NCI-H1105 (cell line): Measurements from ENCODE around the gene RFPL3.
"Not testable (repeated sequence)": the region's sequence is repeated elsewhere in the genome, so short reads cannot be mapped to it uniquely, and the experiment has no call there.

Experiments used
- DNase-seq: peaks from one replicate; lab custom pipeline; 2025; lab: John Stamatoyannopoulos, UW

The RFPL3 gene

DNA sequence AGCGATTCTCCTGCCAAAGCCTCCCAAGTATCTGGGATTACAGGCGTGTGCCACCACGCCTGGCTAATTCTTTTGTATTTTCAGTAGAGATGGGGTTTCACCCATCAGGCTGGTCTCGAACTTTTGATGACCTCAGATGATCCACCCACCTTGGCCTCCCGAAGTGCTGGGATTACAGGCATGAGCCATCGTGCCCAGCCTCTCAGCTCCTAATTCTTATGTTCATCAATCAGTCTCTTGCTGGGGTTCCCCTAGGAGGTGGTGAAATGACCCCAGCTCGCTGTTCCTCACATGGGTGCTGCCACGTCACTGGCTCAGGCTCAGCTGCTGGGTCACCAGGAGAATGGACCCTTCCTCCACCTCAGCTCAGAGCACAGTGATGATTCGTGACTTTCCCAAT is at the start of gene RFPL3:
TSS of gene RFPL3 (plus strand) at position 301 of the 400 bp plus-strand sequence. CDS start 205 bp downstream, outside the sequence.
- DNase-seq = not testable (repeated sequence)

GRCh38 chr22:32308191-32308590 is 49.5 kb upstream of the RFPL3 start:
- DNase-seq = no peak

DNA sequence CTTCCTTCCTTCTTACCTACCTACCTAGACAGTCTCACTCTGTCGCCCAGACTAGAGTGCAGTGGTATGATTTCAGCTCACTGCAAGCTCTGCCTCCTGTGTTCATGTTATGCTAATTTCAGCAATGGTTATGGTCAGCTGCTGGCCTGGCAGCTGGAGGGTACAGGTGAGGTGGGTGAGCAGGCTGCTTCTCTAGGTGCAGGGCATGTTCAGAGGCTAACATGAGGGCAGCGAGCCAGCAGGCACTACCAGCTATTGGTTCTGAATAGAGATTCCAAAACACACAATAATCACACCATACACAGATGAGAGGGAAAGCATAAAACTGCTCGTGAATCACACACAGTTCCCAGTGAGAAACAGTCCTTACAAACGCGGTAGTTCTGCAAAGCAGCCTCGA is 48.7 kb upstream of the RFPL3 start:
- DNase-seq = no peak

DNA sequence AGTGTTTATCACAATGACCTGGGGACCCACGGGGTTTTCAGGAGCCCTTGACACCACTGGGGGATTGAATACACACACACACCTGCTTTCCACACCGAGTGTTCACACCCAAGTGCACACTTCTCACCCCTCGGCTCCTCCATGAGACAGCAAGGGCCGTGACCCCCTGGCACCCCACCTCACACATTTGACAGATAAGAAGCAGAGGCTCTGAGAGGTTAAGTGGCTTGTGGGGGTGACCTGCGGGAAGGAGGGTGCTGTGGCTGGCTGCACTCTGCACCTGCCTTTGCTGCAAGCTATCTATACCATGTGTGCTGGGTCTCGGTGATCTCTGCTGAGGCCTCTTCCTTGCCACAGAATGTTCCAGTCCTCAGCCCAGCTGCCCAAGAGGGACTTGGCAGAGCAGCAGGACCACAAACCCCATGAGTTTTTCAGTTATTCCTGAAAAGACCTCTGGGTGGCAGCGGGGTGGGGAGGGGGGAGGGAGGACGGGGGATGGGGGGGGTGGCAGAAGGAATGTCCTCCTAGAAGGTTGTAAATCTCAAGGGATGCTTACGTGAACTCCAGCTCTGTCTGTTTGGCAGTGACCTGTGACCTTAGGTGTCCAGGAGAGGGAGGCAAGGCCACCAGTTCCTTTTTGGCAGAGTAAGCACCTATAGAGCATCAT is 47.9 kb upstream of the RFPL3 start:
- DNase-seq = no peak

DNA sequence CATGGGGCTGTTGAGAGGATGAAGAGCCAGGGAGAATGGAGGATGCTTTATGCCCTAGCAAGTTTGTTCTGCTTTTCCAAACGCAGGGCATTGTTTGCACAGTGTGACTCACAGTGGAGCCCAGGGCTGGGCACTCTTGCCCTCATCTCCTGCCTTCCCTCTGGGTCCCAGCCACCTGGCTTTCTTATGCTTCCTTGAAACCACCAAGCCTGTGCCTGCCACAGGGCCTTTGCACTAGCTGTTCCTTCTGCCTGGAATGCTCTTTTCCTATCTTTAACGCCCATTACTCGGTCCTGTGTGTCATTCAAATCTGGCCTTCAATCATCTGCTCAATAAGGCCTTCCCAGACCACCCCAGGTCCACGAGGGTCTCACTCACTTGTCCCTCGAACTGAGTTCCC is 46.9 kb upstream of the RFPL3 start:
- no peak for DNase-seq

DNA sequence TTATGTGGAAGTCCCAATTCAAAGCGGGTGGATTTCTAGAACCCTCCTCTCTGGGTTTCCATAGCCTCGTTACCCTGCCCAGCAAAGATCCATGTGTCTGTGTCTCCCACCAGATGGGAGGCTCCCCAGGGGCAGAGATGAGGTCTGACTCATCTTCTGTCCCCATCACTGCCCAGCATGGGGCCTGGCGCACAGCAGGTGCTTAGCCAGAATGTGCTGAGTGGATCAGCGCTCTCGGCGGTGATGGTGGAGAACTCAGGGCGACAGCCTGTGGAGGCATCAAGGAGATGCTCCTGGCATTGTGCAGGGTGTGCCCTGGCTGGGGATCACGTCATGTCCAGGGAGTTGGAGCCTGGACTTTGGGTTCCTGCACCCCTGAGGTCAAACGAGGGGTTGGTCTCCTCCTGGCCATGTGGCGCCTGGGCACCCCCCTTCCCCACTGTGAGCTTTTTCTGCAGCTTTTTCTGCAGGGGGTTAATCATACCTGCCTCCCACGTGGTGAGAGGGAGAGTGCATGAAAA is 46.1 kb upstream of the RFPL3 start:
- DNase-seq = no peak

DNA sequence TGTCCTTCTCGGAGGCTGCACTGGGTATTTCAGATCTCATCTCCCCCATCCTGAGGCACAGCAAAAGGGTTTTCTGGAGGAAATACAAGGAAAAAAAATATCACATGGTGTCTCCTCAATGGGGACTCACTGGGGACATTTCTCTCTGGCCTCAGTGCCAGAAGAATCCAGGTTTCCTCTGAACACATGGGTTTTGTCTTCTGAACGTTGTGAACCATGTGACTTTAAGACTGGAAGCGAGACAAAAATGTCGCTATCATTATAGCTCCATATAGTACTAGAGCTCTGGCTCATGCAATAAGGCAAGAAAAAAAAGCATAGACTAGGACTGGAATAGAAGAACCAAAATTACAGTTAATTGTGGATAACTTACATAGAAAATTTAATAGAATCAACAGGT is 44.9 kb upstream of the RFPL3 start:
- DNase-seq = no peak

- DNase-seq = no peak
Observed at GRCh38 chr22:32313532-32313931, 44.1 kb upstream of the RFPL3 start.

- no peak for DNase-seq
Observed at GRCh38 chr22:32317524-32317923, 40.1 kb upstream of the RFPL3 start.

DNA sequence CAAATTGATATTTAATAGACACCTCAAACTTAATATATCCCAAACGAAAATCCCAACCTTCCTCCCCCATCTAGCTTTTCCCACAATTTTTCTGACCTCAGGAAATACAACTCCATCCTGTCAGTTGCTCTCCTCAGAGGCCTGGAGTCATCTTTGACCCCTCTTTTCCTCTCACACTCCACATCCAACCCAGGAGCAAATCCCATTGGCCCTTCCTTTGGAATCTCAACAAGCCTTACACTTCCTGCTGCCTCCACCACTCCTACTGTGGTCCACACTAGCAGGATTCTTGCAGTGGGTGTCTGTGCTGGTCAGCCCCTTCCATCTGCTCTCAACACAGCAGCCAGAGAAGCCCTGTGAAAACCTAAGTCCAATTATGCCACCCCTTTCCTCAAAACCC is 39.3 kb upstream of the RFPL3 start:
- no peak for DNase-seq

GRCh38 chr22:32319861-32320406 is 37.7 kb upstream of the RFPL3 start:
- no peak for DNase-seq

- no peak for DNase-seq
Observed at GRCh38 chr22:32322986-32323385, 34.7 kb upstream of the RFPL3 start.

DNA sequence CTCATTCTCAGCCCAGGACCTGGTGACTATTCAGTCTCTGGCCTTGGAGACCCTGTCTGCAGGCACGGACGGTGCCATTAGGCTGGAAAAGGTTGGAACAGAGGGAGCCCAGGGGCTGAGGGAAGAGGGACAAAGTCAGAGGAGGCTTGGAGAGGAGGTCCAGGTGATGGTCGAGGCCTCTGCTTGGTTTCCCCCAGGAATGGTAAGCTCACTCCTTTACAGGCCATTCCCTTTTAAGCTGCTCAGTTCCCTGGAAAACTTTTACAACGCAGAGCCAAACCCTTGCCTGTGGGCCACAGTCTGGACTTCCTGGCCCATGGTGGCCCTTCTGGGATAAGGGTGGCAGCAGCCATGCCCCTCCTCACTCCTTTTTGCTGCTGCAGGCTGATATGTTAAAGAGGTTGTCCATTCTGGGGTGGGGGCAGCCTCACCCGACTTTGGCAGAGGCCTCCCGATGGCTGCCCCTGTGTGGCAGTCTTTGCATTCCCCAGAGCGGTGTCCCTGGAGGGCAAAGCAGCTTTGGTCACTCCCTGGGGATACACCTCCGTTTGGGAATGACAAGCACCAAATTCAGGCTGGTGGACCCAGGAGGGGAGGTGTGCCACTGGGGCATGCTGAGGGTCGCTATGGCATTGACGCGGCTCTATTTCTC is 34.0 kb upstream of the RFPL3 start:
- no peak for DNase-seq

DNA sequence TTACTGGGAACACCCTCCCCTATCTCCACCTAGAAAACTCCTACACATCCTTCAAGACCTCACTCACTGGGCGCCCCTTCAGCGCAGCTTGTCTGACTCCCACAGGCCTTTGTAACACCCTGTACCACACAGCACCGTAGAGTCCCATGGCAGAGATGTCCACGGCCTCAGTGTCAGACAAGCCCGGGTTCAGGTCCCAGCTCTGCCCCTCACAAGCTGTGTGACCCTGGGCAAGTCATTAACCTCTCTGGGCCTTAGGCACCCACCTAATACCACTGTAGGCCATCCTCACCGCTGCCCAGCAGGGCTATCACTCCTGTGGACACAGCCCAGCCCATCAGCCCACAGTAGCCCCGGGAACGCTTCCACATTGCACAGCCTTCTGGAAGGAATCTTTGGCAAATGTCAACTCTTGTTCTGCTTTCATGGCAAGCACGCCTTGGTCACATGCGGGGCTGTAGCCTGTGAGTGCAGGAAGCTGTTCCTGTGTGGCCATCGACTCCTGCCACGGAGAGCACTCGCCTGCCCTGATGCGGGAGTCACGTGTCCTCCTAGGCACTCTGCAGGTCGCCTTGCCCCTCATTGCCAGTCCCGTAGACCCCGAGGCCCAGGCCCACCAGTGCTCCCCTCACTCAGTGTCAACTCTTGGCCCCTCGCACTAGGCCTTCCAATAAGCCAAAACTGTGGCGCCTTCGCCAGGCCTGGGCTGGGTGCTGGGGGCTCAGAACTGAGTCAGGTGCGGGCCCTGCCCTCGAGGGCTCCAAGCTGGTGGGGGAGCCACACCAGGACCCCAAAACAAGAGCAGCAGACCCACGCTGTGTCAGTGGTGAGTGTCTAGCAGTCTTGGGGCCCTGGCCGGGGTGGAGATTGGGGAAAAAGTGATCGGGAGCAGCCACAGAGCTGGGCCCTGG is 32.9 kb upstream of the RFPL3 start:
- DNase-seq = no peak

DNA sequence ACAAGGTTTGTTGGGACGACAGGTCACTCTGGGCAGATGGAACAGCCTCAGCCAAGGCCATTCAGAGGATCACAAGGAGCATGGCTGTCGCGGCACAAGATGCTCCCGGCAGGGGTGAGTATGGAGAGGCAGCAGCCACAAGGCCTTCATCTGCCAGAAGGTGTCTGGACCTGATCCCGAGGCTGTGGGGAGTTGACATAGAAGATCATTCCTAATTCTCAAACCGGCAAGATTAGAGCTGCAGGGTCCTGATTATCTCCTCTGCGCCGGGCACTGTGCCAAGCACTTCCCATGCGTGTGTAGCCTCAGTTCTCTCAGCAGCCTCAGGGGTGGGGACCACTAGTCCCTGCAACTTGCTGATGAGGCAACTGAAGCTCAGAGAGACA is 32.3 kb upstream of the RFPL3 start:
- peak; percentile 20 for DNase-seq

DNA sequence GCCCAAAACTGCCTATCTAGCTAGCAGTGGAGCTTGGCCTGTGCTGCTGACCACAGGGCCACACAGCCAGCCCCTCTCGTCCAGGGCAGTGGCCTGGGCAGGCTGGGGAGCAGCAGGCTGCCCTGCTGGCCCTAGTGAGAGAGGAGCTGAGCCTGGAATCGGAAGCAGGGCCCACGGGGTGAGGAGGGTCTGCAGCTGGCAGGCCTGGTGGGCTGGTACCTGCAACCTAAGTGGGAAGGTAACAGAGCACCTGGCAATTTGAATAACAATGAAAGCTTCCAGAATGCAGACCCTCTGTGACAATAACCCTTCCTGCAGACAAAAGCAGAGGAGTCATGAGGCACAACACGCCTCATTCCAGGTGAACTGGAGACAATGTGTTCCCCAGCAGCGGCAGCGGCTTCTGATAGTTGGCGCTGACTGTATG is 31.8 kb upstream of the RFPL3 start:
- DNase-seq = no peak

DNA sequence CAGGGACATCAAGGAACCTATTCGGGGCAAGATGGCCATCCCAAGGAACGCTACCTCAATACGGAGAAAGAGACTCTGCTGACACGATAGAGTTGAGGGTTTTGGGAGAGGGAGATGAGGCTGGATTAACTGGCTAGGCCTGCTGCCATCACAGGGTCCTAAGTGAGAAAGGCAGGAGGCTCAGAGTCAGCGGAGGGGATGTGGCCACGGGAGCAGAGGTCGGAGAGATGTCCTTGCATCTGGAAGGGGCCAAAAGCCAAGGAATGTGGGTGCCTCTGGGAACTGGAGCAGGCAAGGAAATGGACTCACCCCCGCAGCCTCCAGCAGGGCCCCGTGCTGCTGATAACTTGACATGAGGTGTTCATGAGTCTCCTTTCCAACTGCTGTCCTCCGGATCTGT is 31.0 kb upstream of the RFPL3 start:
- no peak for DNase-seq

- DNase-seq = no peak
Observed at GRCh38 chr22:32327066-32327465, 30.6 kb upstream of the RFPL3 start.

DNA sequence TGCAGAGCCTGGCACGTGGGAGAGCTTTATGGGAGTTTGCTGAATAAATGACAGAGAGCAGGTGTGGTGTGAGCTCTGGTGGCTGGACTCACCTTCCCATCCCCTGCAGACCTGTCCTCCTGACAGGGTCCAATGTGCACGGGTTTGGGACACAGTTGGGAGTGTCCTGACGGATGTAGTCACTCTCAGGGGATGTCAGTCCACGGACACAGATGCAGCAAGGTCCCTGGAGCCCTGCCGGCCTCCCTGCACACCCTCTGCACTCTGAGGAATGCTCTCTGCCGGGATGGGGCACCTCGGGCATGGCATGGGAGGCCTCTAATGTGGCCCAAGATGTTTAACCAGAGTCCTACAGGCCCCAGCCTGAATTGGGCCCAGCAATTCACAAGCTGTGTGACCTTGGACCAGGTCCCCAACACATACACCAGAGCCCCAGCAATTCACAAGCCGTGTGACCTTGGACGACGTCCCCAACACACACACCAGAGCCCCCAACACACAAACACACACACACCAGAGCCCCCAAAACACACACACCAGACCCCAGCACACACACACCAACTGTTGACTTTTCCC is 30.0 kb upstream of the RFPL3 start:
- no peak for DNase-seq

- DNase-seq = no peak
Observed at GRCh38 chr22:32328306-32329201, 29.1 kb upstream of the RFPL3 start.

DNA sequence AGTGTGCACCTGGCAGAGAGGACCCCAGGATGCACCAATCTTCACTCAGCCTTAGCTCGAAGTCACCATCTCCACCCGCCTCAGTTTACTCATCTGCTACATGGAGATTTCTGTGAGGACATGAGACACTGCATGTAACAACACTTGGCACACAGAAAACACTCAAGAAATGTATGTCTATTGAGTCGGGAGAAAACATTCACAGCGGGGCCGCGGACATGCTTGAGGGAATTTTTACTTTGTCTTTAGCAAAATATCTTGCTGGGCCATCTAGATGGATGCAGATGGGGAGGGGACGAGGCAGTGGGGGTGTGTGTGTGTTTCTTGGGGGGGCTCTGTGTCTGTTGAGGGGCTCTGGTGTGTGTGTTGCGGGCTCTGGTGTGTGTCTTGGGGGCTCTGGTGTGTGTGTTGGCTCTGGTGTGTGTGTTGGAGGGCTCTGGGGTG is 28.4 kb upstream of the RFPL3 start:
- no peak for DNase-seq
